Measurements from ENCODE around the gene ASPHD2.

ASPHD2 gene

GRCh38 chr22:26442086-26442756 lies 13.2 kb downstream of the ASPHD2 start:
- Histone ChIP-seq H3K36me3 (ENCODE audit: control insufficient read depth in 2 of 2, insufficient read depth in 1 of 2, low read length in 2 of 2) (peaks cover 0 to 7% of the 10 kb centered on the region in 2 experiments; a peak in 1 of 3 replicates), H3K9me3 (ENCODE audit: control insufficient read depth, insufficient read depth, low read depth, low read length) (no peaks in the 10 kb centered on the region), H3K4me1 (ENCODE audit: control insufficient read depth, insufficient read depth, low read length) (no peaks in the 10 kb centered on the region), H3K4me3 (ENCODE audit: low read depth, low read length) (no peak overlapping the region), H3K27ac (ENCODE audit: extremely low read depth, low read depth, low read length) (no peak overlapping the region)
- TF ChIP-seq PRDM1 (tag by site-specific recombination; IDR thresholded peaks at IDR 0.05): 0 out of 2 replicates have a peak, but pooled peaks have one; percentile 26
- TF ChIP-seq ZNF121 (tag by site-specific recombination; IDR thresholded peaks at IDR 0.05): no peak
- ChIA-PET CTCF (interaction anchor here (2.2 kb wide), 1 partner anchor 19 kb away, joined by 11 read pairs; no protein-coding TSS in a partner anchor), POLR2A (interaction anchor here (0.7 kb wide), 1 partner anchor 11 kb away, joined by 6 read pairs; no protein-coding TSS in a partner anchor)

DNA sequence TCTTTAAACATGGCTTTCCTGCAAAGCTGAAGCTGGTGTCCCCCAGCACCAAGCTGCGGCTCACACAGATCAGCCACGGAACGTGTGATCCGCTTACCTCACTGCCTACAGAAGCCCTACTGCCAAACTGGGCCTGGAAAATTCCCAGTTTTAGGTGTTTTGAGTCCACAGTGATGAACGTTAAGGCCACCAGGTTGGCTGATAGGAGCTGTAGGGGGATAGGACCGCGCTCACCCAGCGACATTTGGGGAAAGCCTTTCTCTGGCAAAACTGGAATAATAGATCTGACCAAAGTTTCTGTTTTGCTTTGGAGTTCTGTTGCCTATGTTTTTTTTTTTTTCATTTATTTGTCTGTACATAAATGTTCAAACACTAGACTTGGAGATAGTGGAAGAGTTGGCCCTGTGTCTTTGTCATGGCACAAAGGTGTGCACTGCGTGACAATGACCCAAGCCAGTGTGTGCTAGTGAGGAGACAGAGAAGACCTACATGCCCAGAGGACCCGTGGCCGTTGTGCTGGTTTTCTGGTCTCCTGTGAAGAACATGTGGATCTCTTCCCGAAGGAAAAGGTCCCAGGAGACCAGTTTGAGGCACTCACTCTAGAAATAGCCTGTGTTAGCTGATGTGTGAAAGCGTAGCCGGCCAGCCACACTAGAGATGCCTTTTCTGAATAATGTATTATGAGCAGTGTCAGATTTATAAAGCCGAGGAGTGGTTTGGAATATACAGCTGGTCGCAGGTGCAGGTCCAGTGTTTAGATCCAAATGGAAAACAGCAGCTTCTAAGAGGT lies 15.0 kb downstream of the ASPHD2 start:
- POLR2A ChIA-PET: interaction anchor here (0.7 kb wide), 1 partner anchor 281 kb away, joined by 3 read pairs; no protein-coding TSS in a partner anchor

More for the DNA sequence above, 15.0 kb downstream of the ASPHD2 start:
- H3K4me1 ChIP-seq (ENCODE audit: control insufficient read depth, insufficient read depth, low read length): no peaks in the 10 kb centered on the region
- TF ChIP-seq REPIN1 (tag by site-specific recombination; IDR thresholded peaks at IDR 0.05; ENCODE audit: low read depth): no peak
- no peak for TF ChIP-seq ZNF426 (tag by site-specific recombination; IDR thresholded peaks at IDR 0.05)
- no peak for TF ChIP-seq TRIM28 (IDR thresholded peaks at IDR 0.05; ENCODE audit: borderline replicate concordance, low read length)
- TF ChIP-seq ZNF785 (tag by site-specific recombination; IDR thresholded peaks at IDR 0.05): no peak
- no peak for TF ChIP-seq ZFP37 (tag by site-specific recombination; IDR thresholded peaks at IDR 0.05)
- no peak for TF ChIP-seq PATZ1 (tag by site-specific recombination; IDR thresholded peaks at IDR 0.05)
- TF ChIP-seq ZNF747 (tag by site-specific recombination; IDR thresholded peaks at IDR 0.05): no peak
- TF ChIP-seq ZNF248 (tag by site-specific recombination; IDR thresholded peaks at IDR 0.05): no peak
- TF ChIP-seq ZNF341 (tag by site-specific recombination; IDR thresholded peaks at IDR 0.05; ENCODE audit: low read depth): no peak
- TF ChIP-seq, protein P1, sequence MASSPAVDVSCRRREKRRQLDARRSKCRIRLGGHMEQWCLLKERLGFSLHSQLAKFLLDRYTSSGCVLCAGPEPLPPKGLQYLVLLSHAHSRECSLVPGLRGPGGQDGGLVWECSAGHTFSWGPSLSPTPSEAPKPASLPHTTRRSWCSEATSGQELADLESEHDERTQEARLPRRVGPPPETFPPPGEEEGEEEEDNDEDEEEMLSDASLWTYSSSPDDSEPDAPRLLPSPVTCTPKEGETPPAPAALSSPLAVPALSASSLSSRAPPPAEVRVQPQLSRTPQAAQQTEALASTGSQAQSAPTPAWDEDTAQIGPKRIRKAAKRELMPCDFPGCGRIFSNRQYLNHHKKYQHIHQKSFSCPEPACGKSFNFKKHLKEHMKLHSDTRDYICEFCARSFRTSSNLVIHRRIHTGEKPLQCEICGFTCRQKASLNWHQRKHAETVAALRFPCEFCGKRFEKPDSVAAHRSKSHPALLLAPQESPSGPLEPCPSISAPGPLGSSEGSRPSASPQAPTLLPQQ (tag by site-specific recombination; IDR thresholded peaks at IDR 0.05): no peak
- no peak for TF ChIP-seq ZNF133 (tag by site-specific recombination; IDR thresholded peaks at IDR 0.05)
- no peak for TF ChIP-seq ZNF501 (tag by site-specific recombination; IDR thresholded peaks at IDR 0.05)
- no peak for TF ChIP-seq ZNF549 (tag by site-specific recombination; IDR thresholded peaks at IDR 0.05)
- TF ChIP-seq ZNF280D (tag by site-specific recombination; IDR thresholded peaks at IDR 0.05): no peak
- TF ChIP-seq, protein P2, sequence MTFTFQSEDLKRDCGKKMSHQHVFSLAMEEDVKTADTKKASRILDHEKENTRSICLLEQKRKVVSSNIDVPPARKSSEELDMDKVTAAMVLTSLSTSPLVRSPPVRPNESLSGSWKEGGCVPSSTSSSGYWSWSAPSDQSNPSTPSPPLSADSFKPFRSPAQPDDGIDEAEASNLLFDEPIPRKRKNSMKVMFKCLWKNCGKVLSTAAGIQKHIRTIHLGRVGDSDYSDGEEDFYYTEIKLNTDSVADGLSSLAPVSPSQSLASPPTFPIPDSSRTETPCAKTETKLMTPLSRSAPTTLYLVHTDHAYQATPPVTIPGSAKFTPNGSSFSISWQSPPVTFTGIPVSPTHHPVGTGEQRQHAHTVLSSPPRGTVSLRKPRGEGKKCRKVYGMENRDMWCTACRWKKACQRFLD (tag by site-specific recombination; IDR thresholded peaks at IDR 0.05): no peak
- H3K9me3 ChIP-seq (ENCODE audit: control insufficient read depth, insufficient read depth, low read depth, low read length): no peaks in the 10 kb centered on the region
- CTCF ChIA-PET: interaction anchor here (0.9 to 3.9 kb wide), 3 partner anchors 16 to 114 kb away, joined by 3 to 21 read pairs (median 7); no protein-coding TSS in a partner anchor
- no peak overlapping the region for H3K27ac ChIP-seq (ENCODE audit: extremely low read depth, low read depth, low read length)
- H3K4me3 ChIP-seq (ENCODE audit: low read depth, low read length): no peak overlapping the region
- peaks cover 0 to 6% of the 10 kb centered on the region in 2 experiments; a peak in 1 of 3 replicates for H3K36me3 ChIP-seq (ENCODE audit: control insufficient read depth in 2 of 2, insufficient read depth in 1 of 2, low read length in 2 of 2)

Measured in HEK293 (cell line).